Adrenal gland (tissue), 19 donors: ENCODE results near the gene PRRG1. TPM values are rescaled to one million over a fixed set of nuclear protein-coding genes. Genes with fewer than 3 reads are reported as not detected.
"Not testable (repeated sequence)": the region's sequence is repeated elsewhere in the genome, so short reads cannot be mapped to it uniquely, and the experiment has no call there.

Source experiments
- DNase-seq, 7 donors: peaks; one replicate each; pipeline ENCODE4 v3.0.0-alpha.2; 2019 to 2020
- H3K27ac ChIP-seq, 5 donors: fragments of 200-600 bp; sonication (generic) in 4 of 5; 1 replicate in 3 of 5; 2 replicates in 2 of 5; pipeline versions ENCODE4 v1.5.1 to v1.8.0; 2016 to 2020; ENCODE audit warnings: mild to moderate bottlenecking in 1 of 5
- H3K27me3 ChIP-seq: fragments of 200-600 bp; 2 replicates; pipeline ENCODE4 v1.8.0; 2021
- H3K36me3 ChIP-seq, 2 donors: fragments of 200-600 bp; replicated peaks in 1 of 2; 1 replicate in 1 of 2; 2 replicates in 1 of 2; pipeline versions ENCODE4 v1.5.1 to v1.8.0; 2018 to 2022
- H3K4me1 ChIP-seq, 2 donors: fragments of 200-600 bp; replicated peaks in 1 of 2; 1 replicate in 1 of 2; 2 replicates in 1 of 2; pipeline versions ENCODE4 v1.5.1 to v1.8.0; 2018 to 2021
- H3K4me3 ChIP-seq, 4 donors: fragments of 200-600 bp; sonication (generic) in 3 of 4; one replicate each; pipeline ENCODE4 v1.5.1; 2016 to 2018
- H3K9me3 ChIP-seq, 3 donors: fragments of 200-600 bp; sonication (generic) in 1 of 3; replicated peaks in 1 of 3; 1 replicate in 2 of 3; 2 replicates in 1 of 3; pipeline versions ENCODE4 v1.5.1 to v1.8.0; 2016 to 2021
- POLR2A ChIP-seq, 2 donors: fragments of 450-650 bp; IDR thresholded peaks; one replicate each; pipeline ENCODE4 v1.6.1; 2017; ENCODE audit warnings: antibody characterized with exemption in 2 of 2, mild to moderate bottlenecking in 2 of 2, moderate library complexity in 1 of 2
- WGBS, 4 donors: extraction: QIAGEN DNeasy Blood & Tissue Kit in 2 of 4; methylation state at CpG; one replicate each; pipeline versions ENCODE4 v1.1.5 to v1.1.7; 2013 to 2017; 5-methylcytosine and 5-hydroxymethylcytosine counted together
- intact Hi-C, 2 donors: fragments of 100-400 bp; cut with DNase I; formaldehyde crosslinking; loops; one replicate each; pipeline versions ENCODE4 v1.14.1 to v1.15.0; 2022 to 2023
- long read RNA-seq, 10 donors: library from polyadenylated mRNA in 3 of 10; unstranded in 2 of 10; stranded (forward) in 1 of 10; transcript quantifications; one replicate each; pipeline ENCODE4 v2.0.0 and lab custom pipeline, GENCODE V29; 2021 to 2026
- polyA plus RNA-seq, 3 donors: library from polyadenylated mRNA; stranded (reverse); fragments of 200-250 nt in 2 of 3; fragments of 350-450 nt in 1 of 3; fragmentation: Illumina TruSeq in 1 of 3; extraction: RNeasy Lipid Tissue Mini Kit (QIAGEN cat#74804) in 1 of 3; gene quantifications; one replicate each; pipeline ENCODE4 v1.2.3, GENCODE V29; 2013 to 2014
- total RNA-seq, 9 donors: library from RNA; depleted of rRNA in 4 of 9; stranded (reverse); fragments of >200 nt in 4 of 9; fragments of 120-200 nt in 1 of 9; fragmentation: NEBNext Ultra II Directional in 1 of 9; extraction: Animal tissue kit (Norgen Biotek cat#: 25700) in 1 of 9; gene quantifications; one replicate each; pipeline versions ENCODE4 v1.1.0 to v1.2.4, GENCODE V29; 2013 to 2023
- TF ChIP-seq, protein P1 (sequence below), 6 experiments: fragments of 450-650 bp in 4 of 6; fragments of 200-600 bp in 2 of 6; sonication (generic) in 1 of 6; IDR thresholded peaks; 1 replicate in 5 of 6; 2 replicates in 1 of 6; pipeline versions ENCODE4 v1.5.1 to v1.8.0; 2016 to 2021; ENCODE audit warnings: antibody characterized with exemption in 6 of 6, mild to moderate bottlenecking in 2 of 6, moderate library complexity in 1 of 6
- donor health status: healthy with polysubstance abuse.
- donor health status: Bipolar disorder and iron deficiency.
- donor health status: DM: yes; HTN: yes; CAD: no.
- donor health status: DM: no; HTN: no; CAD: no.
- donor health status: DM: no; HTN: no; CAD: no.
- donor health status: DM: yes; HTN: yes; CAD: no.

The PRRG1 gene
- 10 to 100 TPM in 5 of 9 donors, 1 to 10 TPM in 4; 7.6 to 23.8 (median 10.5) TPM for total RNA-seq
- 10 to 100 TPM in 1 of 3 donors, 1 to 10 TPM in 2; 2.4 to 11.8 (median 3.0) TPM for polyA plus RNA-seq
- long read RNA-seq, donor 1, full-length matches to known transcripts, result 1 of 1 reads
- long read RNA-seq, donor 1, partial matches to known transcripts, result 0 of 1 reads
- long read RNA-seq, donor 1, other reads (novel, unspliced or antisense), result 0 of 1 reads
- long read RNA-seq, donor 2, full-length matches to known transcripts, result 1 of 1 reads
- long read RNA-seq, donor 2, partial matches to known transcripts, result 0 of 1 reads
- long read RNA-seq, donor 2, other reads (novel, unspliced or antisense), result 0 of 1 reads
- long read RNA-seq, donor 3, full-length matches to known transcripts, result 1 of 1 reads
- long read RNA-seq, donor 3, partial matches to known transcripts, result 0 of 1 reads
- long read RNA-seq, donor 3, other reads (novel, unspliced or antisense), result 0 of 1 reads
- long read RNA-seq, donor 4, result 0 reads
- long read RNA-seq, donor 5, full-length matches to known transcripts, result 5 of 6 reads
- long read RNA-seq, donor 5, partial matches to known transcripts, result 0 of 6 reads
- long read RNA-seq, donor 5, other reads (novel, unspliced or antisense), result 1 of 6 reads
- long read RNA-seq, donor 6, full-length matches to known transcripts, result 1 of 1 reads
- long read RNA-seq, donor 6, partial matches to known transcripts, result 0 of 1 reads
- long read RNA-seq, donor 6, other reads (novel, unspliced or antisense), result 0 of 1 reads
- long read RNA-seq, donor 7, full-length matches to known transcripts, result 1 of 1 reads
- long read RNA-seq, donor 7, partial matches to known transcripts, result 0 of 1 reads
- long read RNA-seq, donor 7, other reads (novel, unspliced or antisense), result 0 of 1 reads
- long read RNA-seq, donor 8, result 0 reads
- long read RNA-seq, donor 9, full-length matches to known transcripts, result 3 of 3 reads
- long read RNA-seq, donor 9, partial matches to known transcripts, result 0 of 3 reads
- long read RNA-seq, donor 9, other reads (novel, unspliced or antisense), result 0 of 3 reads
- long read RNA-seq, donor 10, full-length matches to known transcripts, result 2 of 2 reads
- long read RNA-seq, donor 10, partial matches to known transcripts, result 0 of 2 reads
- long read RNA-seq, donor 10, other reads (novel, unspliced or antisense), result 0 of 2 reads

DNA sequence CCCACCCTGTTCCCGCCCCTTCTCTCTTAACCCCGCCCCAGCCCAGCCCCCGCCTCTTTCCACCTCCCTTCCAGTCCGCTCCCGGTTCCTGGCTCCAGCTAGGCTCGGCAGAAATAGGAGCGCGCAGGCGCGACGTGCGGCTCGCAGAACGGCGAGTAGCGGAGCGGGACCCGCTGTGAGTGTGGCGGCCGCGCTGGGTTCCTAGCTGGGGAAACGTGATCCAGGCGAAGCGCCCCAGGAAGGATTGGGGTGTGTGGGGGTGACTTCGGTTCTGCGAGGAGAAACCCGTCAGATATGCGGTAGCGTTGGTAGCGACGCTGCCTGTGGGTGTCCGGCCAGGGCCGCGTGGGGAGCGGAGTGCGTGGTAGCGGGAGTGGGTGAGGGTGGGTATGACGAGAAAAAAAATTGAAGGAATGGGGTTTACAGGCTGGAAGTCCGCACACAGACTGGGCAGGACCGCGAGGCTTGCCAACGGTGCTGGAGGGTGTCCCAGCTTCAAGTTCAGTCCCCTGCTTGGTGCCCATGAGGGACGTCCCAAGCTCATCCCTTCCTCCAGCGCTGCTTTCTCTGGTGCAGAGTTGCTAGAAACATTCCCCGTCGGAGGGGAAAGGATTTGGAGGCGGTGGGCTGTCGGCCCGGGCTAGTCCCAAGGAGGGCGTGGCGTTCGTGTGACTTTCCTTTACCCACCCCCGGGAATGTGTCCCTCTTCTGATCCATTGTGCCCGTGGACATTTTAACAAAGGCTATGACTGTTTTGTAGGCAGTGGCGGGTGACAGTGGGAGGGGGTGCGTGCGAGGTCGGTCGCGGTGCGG is at the start of gene PRRG1:
PRRG1 (plus strand) TSS at position 144 of the 813 bp plus-strand sequence. CDS start 56,886 bp downstream, outside the sequence.
- H3K4me3 ChIP-seq, result peak within 1 kb of the TSS in 3 of 4 donors; percentile 18 to 73 (median 45)
- H3K27ac ChIP-seq, result peak within 1 kb of the TSS in 4 of 5 donors; percentile 56 to 89 (median 70)
- TF ChIP-seq, protein P1, sequence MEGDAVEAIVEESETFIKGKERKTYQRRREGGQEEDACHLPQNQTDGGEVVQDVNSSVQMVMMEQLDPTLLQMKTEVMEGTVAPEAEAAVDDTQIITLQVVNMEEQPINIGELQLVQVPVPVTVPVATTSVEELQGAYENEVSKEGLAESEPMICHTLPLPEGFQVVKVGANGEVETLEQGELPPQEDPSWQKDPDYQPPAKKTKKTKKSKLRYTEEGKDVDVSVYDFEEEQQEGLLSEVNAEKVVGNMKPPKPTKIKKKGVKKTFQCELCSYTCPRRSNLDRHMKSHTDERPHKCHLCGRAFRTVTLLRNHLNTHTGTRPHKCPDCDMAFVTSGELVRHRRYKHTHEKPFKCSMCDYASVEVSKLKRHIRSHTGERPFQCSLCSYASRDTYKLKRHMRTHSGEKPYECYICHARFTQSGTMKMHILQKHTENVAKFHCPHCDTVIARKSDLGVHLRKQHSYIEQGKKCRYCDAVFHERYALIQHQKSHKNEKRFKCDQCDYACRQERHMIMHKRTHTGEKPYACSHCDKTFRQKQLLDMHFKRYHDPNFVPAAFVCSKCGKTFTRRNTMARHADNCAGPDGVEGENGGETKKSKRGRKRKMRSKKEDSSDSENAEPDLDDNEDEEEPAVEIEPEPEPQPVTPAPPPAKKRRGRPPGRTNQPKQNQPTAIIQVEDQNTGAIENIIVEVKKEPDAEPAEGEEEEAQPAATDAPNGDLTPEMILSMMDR (IDR thresholded peaks at IDR 0.05), result no peak
- peak; percentile 34 to 70 for TF ChIP-seq POLR2A (IDR thresholded peaks at IDR 0.05)
- 0 to 40% (median 14%) methylated on average over 24 to 60 of the region's 61 CpGs for WGBS, 4 donors
- H3K36me3 ChIP-seq, result no peaks in the 10 kb centered on the region
- peak; percentile 73 to 82 (median 75) for DNase-seq
- no peaks in the 10 kb centered on the region for H3K4me1 ChIP-seq
- intact Hi-C loops, result no loop called here
- no peaks in the 10 kb centered on the region for H3K9me3 ChIP-seq
- H3K27me3 ChIP-seq, result peaks cover 9% of the 10 kb centered on the region

DNA sequence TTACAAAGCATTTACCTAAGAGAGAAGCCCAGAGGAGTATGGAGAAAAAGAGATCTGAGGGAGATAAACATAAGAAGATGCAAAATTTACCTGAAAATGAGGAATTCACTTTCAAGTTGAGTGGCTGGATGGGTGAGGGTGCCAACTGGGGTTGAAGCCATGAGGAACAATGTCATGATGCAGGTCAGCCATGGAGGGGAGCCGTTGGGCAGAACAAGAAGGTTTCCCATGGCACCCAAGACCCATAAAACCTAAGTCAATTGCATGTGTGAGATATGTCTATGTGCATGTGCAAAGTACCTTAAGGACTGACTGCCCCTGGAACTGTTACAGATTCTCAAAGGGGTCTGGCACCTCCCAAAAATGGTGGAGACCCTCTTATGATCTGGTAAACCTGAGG is 46.6 kb upstream of the PRRG1 start:
- Histone ChIP-seq H3K4me3 (no peak overlapping the region), H3K36me3 (no peaks in the 10 kb centered on the region), H3K4me1 (no peaks in the 10 kb centered on the region), H3K9me3 (no peaks in the 10 kb centered on the region), H3K27me3 (no peaks in the 10 kb centered on the region), H3K27ac (no peak overlapping the region)
- intact Hi-C loops, result no loop called here
- TF ChIP-seq, protein P1 (IDR thresholded peaks at IDR 0.05), result peak in 3 of 6 experiments; percentile 43 to 51 (median 43)
- no peak for TF ChIP-seq POLR2A (IDR thresholded peaks at IDR 0.05)
- 8 to 36% (median 27%) methylated on average over 1 of the region's 1 CpG for WGBS, 4 donors
- DNase-seq, result peak in 4 of 7 donors; percentile 26 to 50 (median 34)

DNA sequence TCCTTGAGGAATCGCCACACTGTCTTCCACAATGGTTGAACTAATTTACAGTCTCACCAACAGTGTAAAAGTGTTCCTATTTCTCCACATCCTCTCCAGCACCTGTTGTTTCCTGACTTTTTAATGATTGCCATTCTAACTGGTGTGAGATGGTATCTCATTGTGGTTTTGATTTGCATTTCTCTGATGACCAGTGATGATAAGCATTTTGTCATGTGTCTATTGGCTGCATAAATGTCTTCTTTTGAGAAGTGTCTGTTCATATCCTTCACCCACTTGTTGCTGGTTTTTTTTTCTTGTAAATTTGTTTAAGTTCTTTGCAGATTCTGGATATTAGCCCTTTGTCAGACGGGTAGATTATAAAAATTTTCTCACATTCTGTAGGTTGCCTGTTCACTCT is 43.9 kb upstream of the PRRG1 start:
- H3K9me3 ChIP-seq, H3K36me3 ChIP-seq, H3K4me3 ChIP-seq, H3K27me3 ChIP-seq, H3K27ac ChIP-seq, DNase-seq, intact Hi-C loops, H3K4me1 ChIP-seq: not testable (repeated sequence)
- 50 to 87% (median 75%) methylated on average over 1 of the region's 2 CpGs for WGBS, 4 donors

DNA sequence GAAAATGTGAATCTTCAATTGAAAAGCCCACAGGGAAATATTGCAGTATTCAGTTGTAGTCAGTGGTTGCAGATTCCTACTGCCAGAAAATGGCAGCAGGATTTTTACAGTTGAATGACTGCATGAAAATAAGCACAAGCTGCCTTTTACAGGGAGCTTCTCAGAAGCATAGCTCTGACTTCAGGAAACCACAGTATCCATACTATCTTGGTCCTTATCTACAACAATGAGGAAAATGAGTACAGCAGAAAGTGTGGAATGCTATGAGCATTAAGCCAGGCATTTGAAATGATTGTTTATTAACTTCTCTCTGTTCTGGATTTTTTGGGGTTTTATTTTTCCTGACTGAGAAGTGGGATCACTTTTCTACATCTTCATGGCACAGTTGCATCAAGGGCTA is 34.6 kb upstream of the PRRG1 start:
- Histone ChIP-seq H3K9me3 (no peaks in the 10 kb centered on the region), H3K27me3 (peaks cover 6% of the 10 kb centered on the region), H3K36me3 (no peaks in the 10 kb centered on the region), H3K4me3 (no peak overlapping the region), H3K27ac (no peak overlapping the region), H3K4me1 (no peaks in the 10 kb centered on the region)
- TF ChIP-seq POLR2A (IDR thresholded peaks at IDR 0.05), result no peak
- TF ChIP-seq, protein P1 (IDR thresholded peaks at IDR 0.05), result no peak
- no peak for DNase-seq
- intact Hi-C loops, result no loop called here
